Activated effector memory CD4-positive, alpha-beta T cell treated with Interleukin-2 at 50 U/mL for 16 hours (primary cell): ENCODE measurements around the gene TXNL4A.
A peak's percentile ranks its signal among the peaks of the same experiment; 100 is the strongest.

ENCODE experiments used
- DNase-seq: peaks from one replicate; pipeline ENCODE4 v3.0.0-alpha.2; 2020

Gene TXNL4A

DNA sequence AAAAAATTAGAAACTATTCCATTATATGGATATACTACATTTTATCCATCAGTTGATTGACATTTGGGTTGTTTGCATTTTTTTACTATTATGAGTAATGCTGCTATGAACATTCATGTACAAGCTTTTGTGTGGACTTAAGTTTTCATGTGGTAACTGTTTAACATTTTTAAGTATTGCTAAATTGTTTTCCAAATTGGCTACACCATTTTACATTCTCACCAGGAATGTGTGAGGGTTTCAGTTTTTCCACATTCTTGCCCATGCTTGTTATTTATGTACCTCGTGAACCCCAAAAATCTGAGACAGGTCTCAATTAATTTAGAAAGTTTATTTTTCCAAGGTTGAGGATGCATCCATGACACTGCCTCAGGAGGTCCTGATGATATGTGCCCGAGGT, 3.1 kb upstream of the TXNL4A start:
- no peak for DNase-seq

DNA sequence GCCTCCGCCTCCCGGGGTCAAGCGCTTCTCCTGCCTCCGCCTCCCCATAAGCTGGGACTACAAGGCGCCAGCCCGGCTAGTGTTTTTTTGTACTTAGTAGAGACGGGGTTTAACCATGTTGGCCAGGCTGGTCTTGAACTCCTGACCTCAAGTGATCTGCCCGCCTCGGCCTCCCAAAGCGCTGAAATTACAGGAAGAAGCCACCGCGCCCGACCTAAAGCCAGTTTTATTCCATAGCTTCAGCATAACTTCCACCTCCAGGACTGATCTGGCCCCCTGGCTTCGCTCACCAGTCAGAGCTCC, 783 bp upstream of the TXNL4A start:
- no peak for DNase-seq

DNA sequence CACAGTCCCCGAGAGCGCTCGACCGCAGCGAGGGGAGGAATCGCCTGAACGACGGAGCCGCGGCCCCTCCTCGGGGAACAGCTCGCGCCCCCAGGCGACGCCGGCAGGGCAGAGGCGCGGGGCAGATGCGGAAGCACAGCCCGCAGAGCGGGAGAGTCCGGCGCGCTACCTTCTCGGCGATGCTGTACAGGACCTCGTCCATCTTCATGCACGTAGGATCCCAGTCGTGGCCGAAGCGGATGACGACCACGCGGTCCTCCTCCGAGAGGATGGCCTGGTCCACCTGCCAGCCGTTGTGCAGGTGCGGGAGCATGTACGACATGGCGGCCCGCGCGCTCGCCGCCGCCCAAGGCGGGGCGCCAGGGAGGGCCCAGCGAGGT, 302 bp downstream of the TXNL4A start:
- DNase-seq = peak; percentile 48

DNA sequence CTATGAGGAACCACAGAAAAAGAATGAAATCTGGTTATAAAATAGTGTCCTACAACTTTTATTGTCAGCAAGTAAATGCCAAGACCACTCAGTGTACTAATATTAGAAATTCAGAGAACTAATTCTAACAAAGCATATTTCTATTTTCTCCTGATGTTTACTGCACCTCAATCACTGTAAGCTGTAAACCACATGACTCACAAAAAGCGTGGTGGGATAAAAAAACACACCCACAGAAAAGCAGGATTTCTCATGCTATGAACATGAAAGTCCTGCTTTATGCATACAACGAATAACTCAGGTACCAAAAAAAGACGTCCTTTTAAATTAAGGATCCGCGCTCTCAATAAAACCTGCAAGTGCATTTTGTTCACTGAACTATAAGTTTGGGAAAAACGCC, 797 bp downstream of the TXNL4A start:
- DNase-seq = no peak

DNA sequence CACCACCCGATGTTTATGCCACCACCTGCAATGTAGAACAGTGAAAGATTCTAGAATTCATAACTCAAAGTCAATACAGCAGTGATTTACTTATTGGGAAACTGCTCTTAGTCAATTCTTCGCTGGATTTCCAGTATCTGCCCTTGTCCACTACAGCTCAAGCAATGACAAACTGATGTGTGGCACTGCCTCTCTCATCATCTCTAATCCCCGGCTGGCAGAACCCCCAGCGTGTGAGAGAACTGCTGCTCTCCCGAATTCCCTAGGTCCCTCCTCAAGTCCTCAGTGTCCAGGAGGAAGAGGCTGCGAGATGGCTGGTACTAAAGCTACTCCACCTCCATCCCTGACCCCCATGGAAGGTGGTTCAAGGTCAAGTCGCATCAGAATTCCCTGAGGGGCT, 1.6 kb downstream of the TXNL4A start:
- no peak for DNase-seq

DNA sequence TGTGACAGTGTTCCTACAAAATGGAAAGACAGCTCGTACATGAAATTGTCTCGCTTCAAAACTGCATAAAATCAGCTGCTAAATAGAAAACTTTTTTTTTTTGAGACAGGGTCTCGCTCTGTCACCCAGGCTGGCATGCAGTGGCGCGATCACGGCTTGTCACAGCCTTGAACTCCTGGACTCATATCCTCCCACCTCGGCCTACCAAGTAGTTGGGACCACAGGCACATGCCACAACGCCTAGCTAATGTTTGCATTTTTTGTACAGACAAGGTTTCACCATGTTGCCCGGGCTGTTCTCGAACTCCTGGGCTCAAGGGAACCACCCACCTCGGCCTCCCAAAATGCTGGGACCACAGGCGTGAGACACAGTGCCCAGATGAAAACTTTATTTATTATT, 3.2 kb downstream of the TXNL4A start:
- no peak for DNase-seq

DNA sequence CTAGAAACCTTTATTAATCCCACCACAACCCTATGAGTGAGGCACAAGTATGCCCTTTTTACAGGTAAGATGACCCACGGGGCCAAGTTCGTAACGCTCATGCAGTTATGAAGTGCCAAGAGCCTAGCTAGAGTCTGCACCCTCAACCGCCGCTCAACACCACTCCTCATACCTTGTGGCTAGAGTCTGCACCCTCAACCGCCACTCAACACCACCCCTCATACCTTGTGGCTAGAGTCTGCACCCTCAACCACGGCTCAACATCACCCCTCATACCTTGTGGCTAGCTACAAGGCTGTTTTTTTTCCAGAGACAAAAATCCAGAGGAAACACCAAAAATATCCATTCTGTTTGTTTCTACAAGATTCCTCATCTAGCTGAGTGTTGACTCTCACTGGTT, 4.6 kb downstream of the TXNL4A start:
- DNase-seq = no peak

DNA sequence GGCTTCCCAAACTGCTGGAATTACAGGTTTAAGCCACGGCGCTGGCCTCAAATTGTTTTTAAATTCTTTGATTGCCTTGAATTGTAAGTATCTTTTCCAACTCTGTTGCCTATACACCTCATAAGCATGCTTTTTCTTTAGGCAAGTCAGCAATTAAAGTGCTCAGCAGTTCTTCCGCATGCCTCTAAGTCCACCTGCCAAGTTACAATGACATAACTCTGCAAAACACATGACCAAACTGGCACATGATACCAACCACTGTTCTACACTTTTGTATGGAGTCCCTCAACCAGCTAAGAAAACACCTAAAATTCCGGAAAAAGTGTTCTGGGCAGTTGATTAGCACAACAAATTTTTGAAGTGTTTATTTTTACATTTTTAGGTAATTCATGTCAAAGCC, 5.1 kb downstream of the TXNL4A start:
- no peak for DNase-seq

DNA sequence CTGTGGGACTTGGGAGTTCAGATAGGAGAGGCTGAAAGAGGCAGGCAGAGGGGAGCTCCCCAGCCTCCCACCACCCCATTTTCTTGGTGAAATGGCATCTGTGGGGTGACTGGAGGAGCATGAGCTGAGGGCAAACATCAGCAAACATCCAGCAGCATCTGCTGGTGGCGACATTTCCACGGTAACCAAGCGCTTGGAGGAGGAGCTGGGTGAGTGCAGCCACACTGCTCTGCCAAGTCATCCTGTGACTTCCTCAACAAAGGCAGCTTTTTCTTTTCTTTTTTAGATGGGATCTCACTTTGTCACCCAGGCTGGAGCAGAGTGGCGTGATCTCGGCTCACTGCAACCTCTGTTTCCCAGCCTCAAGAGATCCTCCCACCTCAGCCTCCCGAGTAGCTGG, 5.6 kb downstream of the TXNL4A start:
- DNase-seq = no peak

DNA sequence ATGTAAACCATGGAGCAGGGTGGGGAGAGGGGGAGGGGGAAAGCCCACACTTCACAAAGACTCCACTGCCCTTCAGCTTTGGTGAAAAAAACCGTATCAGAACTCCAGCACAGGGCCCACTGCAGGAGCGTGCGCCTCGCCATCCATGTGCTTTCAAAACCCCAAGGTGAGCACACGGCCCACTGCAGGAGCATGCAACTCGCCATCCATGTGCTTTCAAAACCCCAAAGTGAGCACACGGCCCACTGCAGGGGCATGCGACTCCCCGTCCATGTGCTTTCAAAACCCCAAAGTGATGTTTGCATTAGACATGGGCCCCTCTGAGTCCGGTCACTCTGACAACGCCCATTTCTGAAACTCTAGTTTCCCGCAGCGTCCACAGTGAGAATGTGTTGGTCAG, 7.8 kb downstream of the TXNL4A start:
- no peak for DNase-seq

DNA sequence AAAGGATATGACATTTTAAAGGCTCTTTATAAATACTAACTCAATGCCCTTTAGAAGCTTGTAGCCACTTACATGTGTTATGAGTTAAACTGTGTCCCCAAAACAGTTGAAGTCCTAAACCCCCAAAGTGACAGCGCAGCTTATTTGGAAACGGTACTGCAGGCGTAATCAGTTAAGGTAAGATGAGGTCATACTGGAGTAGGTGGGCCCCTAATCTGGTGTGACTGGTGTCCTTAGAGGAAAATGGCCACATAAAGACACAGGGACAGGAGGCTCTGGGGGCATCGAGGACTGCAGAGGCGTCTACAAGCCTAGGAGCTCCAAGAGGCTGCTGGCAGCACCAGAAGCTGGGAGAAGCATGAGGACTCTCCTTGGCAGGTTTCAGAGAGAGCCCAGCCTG, 8.5 kb downstream of the TXNL4A start:
- no peak for DNase-seq

DNA sequence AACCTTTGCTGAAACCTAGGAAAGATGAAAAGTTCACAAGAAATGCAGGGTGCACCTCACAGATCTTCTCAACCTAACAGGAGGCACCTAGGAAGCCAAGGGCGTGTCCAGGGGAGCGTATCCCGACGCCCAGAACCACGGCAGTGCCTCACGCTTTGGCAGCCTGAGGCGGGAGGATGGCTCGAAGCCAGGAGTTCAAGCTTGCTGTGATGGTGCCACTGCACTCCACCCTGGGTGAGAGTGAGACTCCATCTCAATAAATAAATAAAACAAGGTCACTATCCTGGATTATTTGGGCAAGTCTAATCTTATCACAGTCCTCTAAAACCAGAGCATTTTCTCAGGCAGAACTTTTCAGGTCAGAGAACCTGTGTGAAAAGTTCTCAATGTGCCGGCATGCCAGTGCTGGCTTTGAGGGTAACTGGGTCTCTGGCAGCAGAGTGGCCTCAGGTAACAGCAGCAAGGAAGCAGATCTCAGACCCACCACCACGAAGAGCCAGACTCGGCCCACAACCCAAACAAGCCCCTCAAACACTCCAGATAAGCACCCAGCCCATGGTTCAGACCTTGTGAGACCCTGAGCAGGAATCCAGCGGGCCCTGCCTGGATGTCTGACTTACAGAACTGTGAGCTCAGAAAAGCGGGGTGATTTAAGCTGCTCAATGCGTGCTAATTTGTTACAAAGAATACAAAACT, 12.2 kb downstream of the TXNL4A start:
- no peak for DNase-seq

DNA sequence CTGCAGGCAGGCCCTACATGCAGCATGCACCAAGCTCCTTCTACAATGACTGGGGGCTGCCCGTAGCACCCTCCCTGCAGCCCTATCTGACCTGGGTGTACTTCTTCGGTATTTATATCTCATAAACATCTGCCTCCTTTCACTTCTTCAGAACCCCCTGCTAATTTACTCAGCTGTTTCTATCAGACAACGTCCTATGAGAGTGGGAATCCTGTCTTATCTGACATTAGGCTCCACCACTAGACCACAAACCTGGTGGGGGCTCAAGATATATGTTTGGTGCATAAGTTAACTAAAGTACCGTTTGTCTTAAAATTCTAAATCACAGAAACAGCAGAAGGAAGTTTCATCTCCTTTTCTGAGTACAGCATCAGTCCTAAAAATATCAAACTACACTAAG, 13.3 kb downstream of the TXNL4A start:
- DNase-seq = no peak

DNA sequence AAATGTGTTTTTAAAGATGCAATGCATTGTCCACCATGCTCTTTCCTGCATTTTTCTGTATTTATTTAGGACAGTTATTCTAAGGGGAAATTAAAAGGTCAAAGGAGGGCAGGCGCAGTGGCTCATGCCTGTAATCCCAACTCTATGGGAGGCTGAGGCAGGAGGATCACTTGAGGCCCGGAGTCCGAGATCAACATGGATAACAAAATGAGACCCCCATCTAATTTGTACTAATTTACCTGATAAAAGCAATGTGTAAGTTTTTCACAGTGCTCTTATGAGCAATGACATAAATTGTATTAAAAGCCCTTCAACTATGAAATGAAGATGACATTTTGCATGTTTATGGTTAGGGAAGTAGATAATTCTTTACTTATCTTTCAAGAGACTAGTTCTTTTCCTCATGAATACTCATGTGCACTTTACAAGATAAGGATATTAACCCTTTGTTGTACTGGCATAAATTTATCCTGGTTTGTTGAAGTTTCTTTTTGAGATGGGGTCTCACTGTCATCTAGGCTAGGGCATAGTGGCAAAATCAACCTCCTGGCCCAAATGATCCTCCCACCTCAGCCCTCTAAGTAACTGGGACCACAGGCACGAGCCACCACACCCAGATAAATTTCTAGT, 14.2 kb downstream of the TXNL4A start:
- DNase-seq = no peak

DNA sequence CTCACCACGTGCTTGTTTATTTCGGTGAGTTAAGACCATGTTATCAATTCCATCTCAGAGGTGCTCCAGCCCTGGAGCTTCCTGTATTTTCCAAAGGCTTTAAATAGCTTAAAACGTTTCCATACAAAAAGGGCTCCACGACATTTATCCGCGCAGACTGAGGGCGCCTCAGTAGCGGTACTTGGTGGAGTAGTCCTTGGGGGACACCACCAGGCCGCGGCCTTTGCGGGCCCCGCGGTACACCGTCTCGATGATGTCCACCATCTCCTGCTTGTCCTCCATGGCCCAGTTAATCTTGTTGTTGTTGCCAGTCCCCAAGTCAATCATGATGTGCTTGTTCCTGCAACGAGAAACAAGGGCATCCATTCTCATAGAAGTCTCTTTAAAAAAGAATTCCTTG, 14.8 kb downstream of the TXNL4A start:
- no peak for DNase-seq

DNA sequence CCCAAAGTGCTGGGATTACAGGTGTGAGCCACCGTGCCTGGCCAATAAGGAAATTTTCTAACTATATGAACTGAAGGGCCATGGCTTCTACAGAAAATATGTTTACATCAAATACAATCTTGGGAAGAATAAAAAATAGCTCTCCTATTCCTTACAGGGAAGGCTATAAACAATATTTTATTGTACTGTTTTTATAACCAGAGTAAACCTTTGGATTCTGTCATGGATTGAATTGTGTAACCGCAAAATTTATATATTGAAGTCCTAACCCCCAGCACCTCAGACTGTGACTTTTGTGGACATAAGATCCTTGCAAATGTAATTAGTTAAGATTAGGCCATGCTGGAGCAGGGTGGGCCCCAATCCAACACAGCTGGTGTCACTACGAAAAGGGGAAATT, 15.6 kb downstream of the TXNL4A start:
- DNase-seq = no peak

DNA sequence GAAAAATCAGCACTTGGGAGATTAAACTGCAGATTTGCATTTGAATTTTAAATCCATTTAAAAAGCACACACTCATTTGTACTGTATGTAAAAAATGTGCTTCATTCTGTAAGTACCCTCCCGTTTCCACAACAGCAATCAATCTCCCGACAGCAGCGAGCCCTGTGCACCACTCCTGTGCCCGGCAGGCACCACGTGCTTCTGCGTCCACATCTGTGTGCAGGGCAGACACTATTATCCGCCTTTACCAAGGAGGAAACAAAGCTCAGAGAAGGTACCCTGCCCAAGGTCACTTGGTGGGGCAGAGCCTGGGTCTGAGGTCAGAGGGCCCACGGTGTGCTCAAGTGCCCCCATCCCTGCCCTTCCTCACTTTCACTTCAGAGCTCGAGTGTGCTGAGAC, 16.4 kb downstream of the TXNL4A start:
- no peak for DNase-seq

DNA sequence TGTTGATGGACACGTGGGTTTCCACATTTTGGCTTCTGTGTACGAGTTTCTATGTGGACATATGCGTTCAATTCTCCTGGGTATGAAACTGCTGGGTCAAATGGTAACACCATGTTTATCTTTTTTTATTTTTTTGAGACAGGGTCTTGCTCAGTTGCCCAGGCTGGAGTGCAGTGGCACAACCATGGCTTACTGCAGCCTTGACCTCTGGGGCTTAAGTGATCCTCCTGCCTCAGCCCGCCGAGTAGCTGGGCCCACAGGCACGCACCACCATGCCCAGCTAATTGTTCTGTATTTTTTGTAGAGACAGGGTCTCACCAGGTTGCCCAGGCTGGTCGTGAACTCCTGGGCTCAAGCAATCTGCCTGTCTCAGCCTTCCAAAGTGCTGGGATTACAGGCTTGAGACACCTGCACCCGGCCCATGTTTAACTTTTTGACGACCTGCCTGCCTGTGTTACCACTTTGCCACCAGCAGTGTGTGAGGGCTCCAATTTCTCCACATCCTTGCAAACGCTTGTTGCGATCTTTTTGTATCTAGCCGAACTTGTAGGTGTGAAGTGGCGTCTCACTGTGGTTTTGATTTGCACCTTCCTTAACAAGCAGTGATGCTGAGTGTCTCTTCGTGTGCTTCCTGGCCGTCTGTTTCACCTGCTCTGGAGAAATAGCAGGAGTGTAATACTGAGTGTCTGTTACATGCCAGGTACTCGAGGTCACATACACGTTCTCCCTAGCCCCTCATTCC, 17.0 kb downstream of the TXNL4A start:
- DNase-seq = no peak

DNA sequence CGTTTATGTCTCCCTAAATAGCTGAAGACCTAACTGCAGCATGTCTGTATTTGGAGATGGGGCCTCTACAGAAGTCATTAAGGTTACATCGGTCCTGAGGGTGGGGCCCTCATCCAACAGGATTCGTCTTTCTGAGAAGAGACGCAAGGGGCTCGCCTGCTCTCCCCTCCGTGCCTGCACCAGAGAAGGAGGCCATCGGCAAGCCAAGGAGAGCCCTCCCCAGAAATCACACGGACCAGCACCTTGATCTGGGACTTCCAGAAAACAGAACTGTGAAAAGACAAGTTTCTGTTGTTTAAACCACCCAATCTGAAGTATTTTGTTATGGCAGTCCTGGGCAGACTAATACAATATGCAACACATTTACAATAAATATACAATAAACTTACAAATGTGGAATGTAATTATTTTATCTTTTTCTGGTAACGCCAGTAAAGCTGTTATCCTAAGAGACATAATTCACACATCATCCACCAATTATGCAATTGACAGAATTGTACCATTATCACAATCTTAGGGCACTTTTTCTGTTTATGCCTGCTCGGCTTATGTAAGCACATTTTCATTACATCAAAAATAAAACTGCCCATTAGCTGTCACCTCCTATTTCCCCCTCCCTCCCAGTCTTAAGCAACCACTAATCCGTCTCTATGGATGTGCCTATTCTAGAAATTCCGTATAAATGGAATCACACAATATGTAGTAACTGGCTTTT, 17.8 kb downstream of the TXNL4A start:
- no peak for DNase-seq

DNA sequence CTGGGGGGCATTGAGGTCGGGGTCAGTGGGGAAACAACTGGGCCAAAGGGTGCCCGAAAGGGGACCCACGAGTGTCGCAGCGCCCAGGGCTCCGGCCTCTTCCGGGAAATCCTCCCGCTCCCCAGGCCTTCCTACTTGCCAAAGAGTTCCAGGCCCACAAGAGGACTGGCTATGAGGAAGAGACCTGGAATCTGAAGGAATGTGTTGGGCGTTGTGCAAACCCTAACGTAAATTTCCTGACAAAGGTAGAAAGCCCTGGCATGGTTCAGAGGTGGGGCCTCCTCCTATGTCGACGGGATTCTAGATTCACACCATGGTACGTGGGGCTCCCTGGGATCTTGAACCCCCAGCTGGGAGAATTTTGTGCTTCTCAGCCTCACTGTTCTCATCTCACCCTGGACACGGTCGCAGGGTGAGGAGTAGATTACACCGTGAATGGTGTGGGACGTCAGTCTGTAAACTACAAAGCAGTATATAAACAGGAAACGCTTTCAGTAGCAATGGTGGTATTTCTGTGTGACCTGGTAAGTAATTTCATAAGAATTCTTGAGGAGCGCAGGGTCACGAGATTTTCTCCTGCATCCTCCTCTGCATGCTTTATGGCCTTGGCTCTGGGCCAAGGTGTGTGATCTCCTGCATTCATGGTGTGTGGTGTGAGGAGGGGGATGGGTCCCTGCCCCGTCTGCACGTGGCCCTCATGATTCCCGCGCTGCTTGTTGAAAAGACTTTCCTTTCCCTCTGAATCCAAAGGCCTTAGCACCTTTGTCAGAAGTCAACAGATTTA, 23.1 kb downstream of the TXNL4A start:
- DNase-seq = no peak

DNA sequence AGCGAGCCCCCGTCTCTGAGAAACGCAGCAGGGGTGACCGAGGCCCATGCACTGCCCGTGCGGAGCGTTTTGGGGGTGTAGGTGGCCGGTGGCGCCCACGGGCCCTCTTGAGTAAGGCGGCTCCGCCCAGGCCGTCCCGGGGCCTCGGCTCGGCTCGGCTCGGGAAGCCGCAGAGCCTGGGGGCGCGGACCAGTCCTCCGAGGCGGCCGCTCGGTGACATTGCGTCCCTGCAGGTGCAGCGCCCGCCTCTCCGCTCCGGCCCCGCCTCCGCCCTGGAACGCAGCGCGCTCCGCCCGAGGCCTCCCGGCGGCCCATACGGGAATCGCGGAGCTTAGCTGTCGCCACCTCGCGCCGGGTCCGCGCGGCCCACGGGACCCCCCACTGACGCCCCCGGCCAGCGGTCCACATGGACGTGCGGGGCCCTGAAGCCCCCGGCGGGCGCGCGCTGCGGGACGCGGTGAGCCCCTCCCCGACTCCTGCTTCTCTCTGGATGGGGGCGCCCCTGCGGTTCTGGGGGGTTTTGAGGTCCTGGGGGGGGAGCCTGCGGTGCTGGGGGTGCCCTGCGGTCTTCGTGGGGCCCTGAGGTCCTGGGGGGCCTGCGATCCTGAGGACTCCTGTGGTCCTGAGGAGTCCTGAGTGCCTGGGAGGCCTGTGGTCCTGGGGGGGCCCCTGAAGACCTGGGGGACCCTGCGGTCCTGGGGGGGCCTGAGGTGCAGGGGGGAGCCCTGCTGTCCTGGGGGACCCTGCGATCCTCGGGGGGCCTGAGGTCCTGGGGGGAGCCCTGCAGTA, 23.8 kb downstream of the TXNL4A start, which contains the start of gene HSBP1L1:
HSBP1L1 (plus strand) TSS at position 314 of the 789 bp plus-strand sequence; CDS start at position 407, 93 bp downstream.
- DNase-seq = peak; percentile 51

DNA sequence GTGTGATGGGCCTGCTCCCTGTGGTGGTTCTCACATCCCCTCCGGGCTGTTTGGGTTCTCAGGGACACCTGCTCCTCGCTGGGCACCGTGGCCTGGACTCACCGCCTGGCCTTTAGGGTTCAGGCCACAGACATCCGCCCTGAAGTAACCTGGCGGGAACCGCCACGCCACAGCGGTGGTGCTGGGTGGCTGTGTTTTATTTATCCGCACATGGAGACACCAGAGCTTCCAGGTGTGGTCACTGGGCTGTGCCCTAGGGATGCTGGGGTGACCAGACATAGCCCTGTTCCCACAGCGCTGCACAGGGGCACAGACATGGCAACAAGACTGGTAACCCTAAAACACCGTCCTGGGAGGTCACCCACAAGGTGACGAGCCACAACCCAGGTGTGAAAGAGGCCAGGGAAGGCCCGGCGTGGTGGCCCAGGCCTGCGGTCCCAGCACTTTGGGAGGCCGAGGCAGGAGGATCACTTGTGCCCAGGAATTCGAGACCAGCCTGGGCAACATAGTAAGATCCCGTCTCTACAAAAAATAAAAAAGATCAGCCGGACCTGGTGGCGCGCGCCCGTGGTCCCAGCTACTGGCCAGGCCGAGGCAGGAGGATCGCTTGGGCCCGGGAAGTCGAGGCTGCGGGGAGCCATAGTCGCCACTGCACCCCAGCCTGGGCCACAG, 24.6 kb downstream of the TXNL4A start:
- DNase-seq = no peak
